ENCODE measurements around the gene ITSN2.

The ITSN2 gene

DNA sequence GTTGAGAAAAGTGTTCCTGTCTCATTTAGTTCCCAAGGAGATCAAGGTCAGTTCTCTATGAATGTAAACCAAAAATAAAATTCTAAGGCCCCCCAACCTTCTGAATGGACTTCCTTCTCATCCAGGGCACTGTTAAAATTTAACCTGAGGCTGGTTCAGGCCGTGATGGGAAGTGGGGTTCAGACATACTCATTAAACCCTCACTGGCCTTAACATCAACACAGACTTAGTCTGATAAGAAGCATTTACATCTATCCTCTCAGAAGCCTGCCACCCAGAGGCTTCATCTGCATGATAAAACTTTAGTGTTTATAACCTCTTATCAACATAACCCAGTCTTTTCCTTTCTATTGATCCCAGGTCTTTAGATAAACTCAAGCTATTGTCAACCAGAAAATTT is 22.4 kb downstream of the ITSN2 start:
- DNase-seq: no peak

DNA sequence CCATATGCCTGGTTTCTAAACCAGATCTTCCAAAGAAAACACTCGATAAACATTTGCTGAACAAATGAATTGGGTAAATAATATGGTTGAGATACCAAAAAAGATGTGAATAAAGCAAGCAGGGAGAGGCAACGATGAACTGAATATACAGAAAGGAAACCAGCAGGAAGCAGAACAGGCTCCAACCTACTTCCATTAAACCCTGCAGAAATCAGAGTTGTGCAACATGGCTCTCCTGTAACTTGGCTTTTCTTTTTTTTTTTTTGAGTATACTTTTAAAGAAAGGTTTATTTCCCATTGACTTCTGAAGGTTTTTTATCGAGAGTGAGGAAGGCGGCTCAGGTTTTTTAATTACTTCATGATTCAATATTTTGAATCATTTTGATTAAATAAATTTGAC is 23.5 kb downstream of the ITSN2 start:
- DNase-seq: no peak

DNA sequence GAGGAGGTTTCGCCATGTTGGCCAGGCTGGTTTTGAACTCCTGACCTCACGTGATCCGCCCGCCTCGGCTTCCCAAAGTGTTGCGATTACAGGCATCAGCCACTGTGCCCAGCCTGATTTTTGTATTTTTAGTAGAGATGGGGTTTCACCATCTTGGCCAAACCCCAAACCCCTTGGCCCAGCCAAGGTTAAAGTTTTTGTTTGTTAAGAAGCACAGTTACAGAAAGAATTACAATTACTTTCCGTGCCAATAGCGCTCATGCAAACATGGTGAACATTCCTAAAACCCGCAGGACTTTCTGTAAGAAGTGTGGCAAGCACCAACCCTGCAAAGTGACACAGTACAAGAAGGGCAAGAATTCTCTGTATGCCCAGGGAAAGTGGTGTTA is 26.1 kb downstream of the ITSN2 start:
- no peak for DNase-seq

DNA sequence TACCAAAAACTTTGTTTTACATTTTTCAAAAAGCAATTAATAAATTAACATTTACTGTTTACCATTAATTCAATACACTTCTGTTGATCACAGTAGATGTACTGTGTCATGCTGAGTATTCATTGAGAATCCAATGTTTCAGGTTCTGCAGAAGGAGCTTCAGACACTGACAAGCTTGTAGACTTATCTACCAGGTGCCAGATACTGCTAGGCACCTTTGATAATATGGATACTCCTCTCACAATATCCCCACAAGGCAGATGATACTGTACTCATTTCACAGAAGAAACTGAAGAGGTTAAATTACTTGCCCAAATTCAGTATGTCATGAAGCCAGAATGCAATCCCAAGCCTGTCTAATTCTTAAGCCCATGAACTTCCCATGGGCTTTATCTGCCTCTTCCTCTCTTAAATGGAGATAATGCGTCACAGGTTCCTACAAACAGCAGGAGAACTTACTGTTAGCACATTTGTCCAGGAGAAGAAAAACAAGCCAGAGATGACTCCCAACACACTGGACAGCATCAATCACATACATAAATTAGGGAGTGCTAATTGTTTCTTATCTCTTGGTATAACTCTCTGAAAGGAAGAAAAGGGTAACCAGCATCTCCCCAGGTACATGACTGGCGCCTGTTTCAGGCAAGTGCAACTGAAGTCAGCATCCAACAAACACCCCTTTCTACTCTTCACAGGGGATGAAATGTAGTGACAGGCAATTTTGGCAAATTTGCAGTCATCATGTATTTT is 27.4 kb downstream of the ITSN2 start:
- no peak for DNase-seq

DNA sequence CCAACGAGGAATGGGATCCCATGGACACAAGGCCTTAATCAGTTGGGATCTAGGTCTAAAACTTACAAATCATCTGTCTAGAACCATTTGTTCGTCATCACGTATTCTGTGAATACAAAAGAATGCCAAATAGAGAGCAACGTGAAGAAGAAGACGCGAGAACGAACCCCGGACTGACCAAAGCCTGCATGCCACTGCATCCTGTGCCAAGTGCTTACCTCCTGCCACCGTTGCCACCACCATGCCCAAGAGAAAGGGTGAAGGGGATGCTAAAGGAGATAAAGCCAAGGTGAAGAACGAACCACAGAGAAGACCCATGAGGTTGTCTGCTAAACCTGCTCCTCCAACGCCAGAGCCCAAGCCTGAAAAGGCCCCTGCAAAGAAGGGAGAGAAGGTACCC is 30.2 kb downstream of the ITSN2 start:
- DNase-seq: no peak

DNA sequence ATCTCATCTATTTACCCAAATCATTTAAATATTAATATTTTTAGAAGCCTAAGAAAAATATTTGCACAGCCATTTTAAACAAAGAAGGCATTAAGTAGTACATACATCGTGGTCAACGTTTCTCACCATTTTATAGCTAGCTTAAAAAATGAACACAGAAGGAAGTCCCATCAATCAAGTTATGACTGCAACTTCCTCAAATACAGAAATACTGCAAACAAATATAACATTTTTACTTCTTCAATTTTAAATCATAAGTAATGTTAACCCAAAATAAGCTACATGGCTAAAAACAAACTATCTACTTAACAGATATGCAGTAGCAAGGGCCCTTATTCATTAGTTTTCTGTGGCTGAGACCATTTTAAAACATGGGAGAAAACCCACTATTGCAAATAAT is 30.6 kb downstream of the ITSN2 start:
- DNase-seq: no peak

DNA sequence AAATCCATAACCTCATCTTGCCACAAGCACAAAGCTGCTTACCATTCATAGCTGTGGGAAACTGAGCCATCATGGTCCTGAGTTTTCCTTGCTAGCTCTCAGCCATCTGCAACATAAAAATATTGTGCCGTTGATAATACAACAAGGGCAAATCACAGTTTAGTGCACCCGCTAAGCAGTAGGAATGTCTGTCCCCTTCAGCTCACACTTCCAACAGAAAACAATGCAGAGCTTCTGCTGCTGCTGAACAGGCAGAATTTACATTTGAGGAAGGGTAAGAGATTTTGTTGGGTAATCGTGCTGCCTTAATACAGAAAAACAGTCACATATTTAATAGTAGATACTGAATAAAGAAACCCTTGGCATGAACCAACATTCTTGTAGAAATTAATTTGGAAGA is 32.3 kb downstream of the ITSN2 start:
- peak in 1 of 56 donors; percentile 6 for DNase-seq

DNA sequence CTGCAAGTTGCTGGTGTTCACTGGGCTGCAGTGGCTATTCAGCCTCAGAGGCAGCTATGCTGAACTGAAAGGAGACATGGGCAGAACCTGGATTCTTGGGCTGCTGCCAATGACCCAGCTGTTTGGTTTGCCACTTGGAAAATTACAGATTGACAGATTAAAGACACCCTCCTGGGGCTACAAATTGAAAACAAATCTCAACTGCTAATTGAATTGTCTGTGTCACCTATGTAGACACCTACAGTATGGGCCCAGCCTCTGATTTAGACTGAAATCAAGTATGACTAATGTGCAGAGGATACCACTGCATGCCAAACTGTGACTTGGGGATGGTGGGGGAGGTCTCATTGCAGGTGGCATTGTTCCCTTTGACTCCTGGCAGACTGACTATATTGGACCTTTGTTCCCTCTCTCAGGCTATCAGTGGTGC is 42.8 kb downstream of the ITSN2 start:
- peak in 2 of 56 donors; percentile 3 to 15 for DNase-seq

DNA sequence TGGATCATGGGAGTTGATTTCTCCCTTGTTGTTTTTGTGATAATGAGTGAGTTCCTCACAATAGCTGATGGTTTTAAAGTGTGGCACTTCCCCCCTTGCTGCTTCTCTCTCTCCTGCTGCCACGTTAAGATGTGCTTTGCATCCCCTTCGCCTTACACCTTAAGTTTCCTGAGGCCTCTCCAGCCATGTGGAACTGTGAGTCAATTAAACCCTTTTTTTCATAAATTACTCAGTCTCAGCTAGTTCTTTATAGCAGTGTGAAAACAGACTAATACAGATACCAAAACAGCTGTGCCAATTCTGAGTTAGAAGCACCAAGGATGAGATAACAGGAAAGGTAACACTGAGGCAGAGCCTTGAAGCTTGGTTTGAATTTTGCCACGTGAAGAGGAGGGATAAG is 44.7 kb downstream of the ITSN2 start:
- DNase-seq: no peak

DNA sequence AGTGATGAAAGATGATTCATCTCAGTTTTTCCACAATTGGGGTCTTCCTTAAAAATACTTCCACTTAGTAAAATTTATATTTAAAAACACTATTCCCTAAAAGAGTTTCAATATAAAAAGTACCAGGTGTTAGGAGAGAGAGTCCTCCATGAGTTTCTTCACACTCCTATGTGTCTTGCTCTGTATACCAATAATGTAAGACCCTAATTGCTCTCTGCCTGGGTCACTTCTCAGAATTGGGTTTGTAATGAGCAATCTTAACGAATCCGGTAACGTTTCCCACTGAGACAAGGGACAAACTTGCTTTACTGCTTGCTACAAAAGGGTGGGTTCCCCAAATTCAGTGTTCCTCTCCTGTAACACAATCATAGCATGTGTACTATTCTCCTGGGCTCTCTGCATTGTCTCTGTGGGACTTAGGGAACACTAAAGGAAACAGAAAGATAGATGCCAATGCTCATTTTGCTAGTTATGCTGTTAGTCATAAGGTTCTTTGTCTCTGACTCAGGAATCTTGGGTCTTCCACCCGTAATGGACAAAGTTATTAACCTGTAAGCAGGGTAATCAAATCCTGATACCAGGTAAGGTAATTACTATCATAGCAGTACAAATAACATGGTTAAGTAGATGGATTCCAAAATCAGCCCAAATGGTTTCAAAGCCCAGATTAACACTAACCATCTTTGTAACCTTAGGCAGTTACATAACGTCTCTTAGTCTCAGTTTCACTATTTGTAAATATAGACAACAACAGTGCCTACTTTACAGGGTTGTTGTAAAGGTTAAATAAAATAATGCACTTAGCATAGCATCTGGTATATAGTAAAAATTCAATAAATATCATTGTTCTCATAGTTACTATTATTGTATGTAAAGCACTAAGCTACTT is 46.3 kb downstream of the ITSN2 start:
- no peak for DNase-seq

DNA sequence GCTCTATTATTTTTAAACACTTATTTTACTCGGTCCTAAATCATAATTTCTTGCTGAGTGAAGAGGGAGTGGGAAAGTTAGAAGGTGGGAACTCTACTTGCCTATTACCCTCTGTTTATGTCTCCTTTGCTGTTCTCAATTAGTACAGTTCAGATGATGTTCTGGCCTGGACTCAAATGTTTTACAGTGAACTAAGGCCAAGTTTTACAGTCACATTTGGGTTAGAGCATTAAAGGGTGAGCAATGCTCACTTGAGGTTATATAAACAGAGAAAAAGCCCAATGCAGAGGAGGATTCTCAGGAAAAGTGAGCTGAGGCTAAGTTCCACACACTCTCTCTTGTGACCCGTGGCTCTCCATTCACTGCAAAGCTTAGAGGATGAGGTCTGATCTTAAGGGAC is 52.4 kb downstream of the ITSN2 start:
- no peak for DNase-seq

DNA sequence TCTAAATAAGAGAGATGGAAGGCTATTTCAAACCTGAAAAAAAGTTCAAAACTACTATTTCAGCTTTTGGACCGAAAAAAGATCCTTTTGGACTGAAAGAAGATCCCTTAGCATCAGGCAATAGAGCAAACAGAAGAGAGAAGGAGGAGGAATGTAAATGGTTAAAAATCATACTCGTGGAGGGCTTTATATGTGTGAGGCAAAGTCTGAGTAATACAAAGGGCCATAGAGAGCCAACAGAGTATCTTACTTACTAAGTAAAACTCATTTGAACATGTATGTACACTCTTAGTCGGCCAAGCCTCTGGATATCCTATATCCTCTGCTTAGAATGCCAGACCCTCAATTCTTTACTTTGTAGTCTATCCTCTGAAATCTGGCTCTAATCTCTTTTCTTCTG is 55.7 kb downstream of the ITSN2 start:
- no peak for DNase-seq

DNA sequence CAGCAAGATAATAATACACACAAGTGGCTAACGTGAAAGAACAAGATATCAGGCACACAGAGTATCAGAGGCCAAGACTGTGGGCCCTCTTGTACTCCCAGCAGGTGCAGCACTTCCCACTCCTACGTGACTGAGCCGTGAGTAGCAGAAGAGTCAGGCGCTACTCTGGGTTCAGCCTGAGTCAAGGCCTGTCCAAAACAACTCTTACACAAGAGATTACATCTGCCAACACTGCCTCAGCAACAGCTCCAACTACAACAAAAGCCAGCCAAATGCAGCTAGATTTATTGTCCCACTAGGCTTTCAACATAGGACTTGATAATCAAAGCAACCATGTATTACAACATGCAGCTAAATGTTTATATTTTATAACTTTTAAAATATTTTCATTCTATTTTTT is 56.2 kb downstream of the ITSN2 start:
- DNase-seq: peak in 28 of 56 donors; percentile 2 to 54 (median 16)

DNA sequence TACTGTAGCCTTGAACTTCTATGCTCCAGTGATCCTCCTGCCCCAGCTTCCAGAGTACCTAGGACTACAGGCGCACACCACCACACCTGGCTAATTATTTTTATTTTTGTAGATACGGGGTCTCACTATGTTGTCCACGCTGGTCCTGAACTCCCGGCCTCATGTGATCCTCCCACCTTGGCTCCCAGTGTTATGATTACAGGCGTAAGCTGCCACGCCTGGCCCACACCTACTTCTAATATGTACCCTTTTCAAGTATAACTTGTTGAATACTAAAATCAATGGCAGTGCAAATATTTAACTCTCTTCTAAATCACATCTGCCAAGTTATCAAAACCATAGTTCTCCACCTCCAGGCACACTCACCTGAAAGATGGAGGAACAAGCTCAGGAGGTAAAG is 58.7 kb downstream of the ITSN2 start:
- DNase-seq: no peak

DNA sequence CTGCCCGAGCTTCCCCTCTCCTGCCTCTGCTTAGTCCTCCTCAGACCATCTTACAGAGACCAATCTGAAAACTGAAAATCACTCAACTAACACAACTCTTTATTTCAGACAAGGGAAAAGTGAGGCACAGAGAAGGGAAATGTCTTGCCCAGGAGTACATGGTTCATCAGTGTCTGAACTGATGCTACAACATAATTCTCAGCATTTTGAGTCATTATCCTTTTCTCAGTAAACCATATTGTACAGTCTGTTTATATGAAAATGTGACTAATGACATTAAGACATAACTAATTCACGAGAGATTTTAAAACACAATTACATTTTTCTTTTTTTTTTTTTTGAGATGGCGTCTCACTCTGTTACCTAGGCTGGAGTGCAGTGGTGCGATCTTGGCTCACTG is 62.7 kb downstream of the ITSN2 start:
- DNase-seq: no peak

DNA sequence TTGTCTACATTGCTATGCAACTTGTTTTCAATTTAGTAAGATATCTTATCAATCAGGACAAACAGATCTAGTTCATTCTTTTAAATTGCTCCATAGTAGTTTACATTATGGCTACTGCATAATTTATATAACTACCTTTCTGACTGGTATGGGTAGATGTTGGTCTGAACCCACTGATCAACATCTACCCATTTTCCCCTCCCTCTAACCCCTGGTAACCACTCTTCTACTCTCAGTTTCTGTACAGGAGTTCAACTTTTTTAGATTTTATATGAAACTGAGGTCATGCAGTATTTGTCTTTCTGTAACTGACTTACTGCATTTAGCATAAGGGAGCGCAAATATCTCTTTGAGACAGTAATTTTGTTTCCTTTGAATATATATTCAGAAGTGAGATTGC is 73.2 kb downstream of the ITSN2 start:
- DNase-seq: no peak

DNA sequence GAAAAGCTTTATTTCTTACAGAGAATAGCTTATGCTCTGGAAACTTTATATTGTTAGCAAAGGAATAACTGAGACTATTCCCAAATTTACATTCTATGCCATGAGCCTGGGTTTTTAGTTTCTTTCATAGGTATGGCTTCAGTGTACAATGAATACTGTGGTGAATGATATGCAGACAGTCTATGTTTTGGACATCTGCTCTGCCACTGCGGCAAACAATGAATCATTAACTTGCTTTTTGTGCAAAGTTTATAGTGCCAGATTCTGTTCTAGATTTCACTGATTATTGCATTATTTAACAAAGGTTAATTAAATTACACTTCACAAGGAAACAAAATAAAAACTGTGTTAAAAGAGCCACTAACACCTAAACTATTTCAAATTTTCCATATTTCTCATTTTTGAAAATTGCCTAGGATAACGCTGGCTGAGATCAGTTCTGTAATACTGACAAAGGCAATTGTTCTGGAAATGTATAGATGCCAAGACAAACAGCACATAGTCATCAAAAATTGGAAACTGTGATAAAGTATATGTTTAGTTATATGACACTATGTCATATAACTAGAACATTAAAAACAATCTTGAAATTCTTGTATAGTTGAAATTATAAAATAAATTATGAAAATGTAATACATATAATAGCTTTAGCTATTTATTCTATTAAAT is 74.7 kb downstream of the ITSN2 start:
- no peak for DNase-seq

DNA sequence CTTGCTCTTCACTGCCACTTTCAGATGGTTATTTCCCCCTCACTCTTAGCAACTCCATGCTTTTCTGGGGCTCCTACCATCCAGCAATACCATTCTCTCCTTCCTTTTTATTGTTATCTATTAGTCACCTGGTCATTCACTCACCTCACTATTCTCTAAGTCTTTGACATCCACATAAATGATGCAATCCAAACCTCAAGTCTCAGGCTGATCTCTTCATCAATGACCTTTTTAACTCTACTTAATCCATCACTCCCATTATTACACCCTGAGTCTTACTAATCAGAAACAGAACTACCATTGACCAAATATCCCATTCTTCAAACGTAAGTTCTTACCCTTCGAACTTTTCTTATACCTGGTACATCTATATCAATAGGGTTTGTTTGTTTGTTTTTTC is 79.7 kb downstream of the ITSN2 start:
- no peak for DNase-seq

DNA sequence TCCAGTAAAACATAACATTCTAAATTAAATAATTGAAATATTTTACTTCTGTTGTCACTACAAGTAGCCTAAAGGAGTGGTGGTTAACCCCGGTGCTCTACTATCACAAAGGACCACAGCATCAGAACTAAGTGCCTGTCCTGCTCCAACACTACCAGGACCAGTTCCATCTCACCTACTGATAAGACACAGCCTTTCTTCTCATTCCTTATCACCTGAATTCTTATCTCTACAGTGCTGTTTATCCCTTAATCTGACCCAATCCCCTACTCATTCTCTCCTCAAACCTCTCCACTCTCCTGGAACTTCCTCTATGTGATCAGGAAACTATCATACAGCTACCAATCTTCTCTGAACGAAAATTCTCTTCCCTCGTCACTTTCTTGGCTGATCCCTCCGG is 80.2 kb downstream of the ITSN2 start:
- no peak for DNase-seq

DNA sequence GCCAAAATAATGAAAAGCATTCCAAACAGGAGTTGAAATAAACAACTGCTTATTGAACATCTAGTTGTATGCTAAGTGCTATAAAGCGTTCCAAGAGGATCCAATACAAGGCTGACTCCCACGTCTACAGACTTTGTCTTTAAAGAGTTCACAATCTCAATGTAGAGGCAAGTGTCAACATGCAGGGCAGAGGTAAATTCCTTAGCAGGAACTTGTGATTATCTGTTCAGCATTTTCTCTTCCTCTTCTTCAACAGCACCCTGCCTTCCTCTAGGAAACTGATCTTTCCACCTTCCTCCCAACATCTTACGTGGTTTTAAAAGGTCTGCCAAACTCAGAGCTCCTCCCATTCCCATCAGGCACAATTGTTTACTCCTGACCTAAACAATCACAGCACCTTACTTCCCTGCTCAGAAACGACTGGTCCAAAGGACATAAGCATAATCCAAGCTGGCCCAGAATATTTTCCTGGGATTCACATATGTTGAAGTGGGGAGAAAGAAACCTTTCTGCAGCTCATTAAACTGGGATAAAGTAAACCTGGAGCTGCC is 83.9 kb downstream of the ITSN2 start:
- no peak for DNase-seq

DNA sequence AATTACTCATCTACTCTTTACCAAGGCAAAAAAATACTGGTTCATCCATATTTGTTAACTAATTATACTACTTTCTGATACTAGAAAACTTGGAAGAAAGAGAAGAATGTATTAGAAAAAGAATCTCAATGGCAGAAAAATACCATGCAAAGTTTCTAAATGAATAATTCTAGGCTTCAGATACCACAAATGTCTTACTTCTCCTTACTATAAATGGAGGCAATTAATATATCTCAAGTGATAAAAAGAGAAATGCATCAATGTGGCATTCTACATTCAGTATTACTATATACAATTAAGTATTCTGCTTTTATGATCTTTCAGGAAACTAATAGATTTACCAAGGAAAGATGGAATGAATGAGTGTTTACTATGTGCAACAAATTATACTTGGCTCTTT is 85.5 kb downstream of the ITSN2 start:
- no peak for DNase-seq

DNA sequence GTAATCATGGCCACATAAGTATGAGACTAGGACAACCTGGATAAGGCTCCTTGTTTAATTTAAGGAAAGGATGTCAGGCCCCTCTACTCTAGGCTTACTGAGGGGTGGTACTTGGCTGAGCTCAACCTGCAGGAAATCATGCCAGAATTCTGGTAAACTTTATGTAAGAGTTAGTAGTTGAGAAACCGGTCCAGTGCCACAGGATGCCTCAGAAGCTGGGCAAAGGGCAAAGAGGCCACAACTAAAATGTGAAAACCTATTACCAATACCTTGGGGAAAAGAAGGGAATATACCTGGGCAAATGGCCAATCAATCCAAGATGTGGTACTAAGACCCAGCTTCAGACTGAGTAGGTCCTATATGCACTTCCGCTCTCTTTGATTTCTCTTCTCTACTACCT is 86.7 kb downstream of the ITSN2 start:
- no peak for DNase-seq
